H54 (cell line): ENCODE results near the gene MORN1.

ENCODE experiments used
- DNase-seq: peaks from one replicate; pipeline ENCODE4 v3.0.0; 2011; ENCODE audit warnings: low spot score, mixed read lengths; ENCODE audit not compliant: insufficient read length
- FAIRE-seq: peaks from 3 replicates; lab custom pipeline; 2011; peaks lifted over from hg19 to GRCh38; lab: Jason Lieb, UNC
- POLR2A ChIP-seq: IDR thresholded peaks from 2 replicates; pipeline ENCODE4 v1.6.1; 2011; ENCODE audit warnings: low read depth, mild to moderate bottlenecking, low read length

Gene MORN1

DNA sequence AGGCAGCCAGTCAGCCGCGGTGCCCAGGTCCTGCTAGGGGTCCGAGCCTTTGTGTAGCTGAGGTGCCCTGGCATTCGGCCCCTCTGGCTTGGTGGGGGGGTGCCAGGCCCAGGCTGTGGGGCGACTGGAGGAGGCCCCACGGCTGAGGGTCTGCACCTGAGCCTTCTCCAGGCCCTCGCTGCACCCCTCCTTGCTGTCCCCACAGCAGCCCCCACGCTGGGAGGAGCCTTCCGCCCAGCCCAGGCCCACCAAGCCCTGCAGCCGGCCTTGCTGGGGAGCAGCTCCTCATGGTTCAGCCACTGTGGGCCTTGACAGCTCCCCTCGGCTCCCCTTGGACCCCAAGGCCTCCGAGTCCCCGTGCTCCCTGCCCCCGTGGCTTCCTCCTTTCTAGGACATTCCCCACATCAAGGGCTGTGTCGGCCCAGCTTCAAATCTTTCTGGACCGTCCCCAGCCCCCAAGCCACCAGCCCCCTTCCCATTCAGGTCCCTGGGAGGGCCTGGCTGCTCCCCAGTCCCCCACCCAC, 67.8 kb downstream of the MORN1 start:
- FAIRE-seq, result no peak
- no peak for DNase-seq
- TF ChIP-seq POLR2A, result no peak

DNA sequence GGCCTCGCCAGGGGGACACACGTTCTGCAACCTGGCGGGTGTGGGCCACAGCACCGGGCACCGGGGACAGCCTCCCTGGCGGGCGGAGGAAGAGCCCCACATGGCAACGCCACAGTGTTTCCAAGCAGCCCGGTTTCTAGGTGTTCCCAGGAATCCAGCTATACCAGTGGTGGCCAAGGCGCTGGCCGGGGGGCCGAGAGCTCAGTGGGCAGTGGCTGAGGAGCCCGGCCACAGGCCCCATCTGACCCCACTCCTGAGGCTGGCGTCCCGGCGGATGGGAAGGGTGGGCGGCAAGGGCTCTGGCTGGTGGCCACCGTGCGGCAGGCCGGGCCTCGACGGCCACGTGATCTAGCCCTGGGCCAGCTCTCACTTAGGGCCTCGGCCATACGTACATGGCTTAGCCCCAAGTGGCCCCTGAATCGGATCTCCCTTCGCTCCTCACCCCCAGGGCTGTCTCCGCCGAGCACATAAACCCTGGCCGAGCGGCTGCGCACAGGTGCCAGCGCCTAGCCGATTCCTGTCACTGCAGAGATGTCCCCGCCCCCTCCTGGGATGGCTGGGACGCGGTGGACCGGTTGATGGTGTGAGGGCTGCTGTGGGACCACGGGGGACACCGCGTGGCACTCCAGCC, 68.7 kb downstream of the MORN1 start:
- TF ChIP-seq POLR2A, result no peak
- DNase-seq, result no peak
- FAIRE-seq, result no peak

DNA sequence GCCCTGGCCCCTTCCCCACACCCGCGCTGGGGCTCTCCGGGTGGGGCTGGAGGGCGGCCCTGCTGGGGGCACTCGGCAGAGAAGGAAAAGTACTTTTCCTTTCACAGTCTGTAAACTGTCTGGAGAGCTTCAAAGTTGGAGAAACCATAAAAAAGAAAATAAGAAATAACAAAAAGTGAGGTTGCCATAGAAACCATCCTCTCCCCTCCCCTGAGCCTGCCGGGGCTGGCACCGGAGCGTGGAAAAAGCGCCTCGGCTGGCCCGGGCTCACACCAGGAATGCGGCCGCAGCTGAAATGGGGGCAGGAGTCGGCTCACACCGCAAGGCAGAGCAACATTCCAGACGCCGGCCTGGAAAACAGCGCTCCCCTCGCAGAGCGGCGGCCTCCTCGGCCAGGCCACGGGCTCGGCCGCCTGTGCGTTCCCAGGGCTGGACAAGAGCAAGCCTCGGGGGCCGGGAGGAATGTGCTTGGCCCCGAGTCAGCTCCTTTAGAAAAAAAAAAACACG, 69.2 kb downstream of the MORN1 start:
- no peak for TF ChIP-seq POLR2A
- FAIRE-seq (no peak), DNase-seq (no peak)

DNA sequence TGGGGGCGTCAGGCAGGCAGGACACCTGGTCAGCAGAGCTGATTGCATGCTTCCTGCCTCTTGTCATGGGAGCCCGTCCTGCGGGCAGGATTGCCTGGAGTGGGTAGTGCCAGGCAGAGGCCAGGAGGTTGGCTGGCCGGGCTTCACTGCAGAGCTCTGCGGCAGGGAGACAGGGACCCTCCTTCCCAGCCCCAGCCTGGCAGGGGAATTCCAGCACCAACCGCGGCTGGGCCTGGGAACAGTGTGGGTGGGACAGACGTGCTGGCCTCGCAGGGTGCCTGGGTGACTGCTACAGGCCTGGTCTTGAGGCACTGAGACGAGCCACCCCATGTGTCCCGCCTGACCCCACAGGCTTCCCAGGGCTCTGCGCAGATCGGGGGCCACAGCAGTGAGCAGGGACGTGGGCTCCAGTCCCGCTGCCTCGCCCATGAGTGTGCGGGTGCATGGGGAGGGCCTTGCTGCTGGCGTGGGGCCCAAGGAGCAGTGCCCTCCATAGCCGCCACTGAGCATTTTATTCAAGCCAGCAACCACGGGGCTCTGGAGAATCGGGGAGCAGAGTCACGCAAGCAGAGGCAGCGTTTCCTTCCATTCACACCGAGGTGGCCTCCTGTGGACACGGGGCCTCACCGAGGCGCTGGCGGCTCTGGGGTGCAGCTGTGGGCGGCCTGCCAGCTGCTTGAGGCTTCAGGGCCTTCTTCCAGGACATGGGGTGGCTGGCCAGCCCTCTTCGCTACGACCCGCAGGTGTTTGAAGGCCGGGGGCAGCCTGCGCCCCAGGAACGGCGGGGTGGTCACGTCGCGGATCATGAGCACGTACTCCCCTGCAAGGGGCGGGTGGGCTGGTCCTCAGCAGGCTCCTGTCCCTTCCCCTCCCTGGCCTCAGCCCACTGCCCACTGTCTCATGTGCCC, 70.3 kb downstream of the MORN1 start:
- no peak for TF ChIP-seq POLR2A
- DNase-seq (no peak), FAIRE-seq (no peak)

DNA sequence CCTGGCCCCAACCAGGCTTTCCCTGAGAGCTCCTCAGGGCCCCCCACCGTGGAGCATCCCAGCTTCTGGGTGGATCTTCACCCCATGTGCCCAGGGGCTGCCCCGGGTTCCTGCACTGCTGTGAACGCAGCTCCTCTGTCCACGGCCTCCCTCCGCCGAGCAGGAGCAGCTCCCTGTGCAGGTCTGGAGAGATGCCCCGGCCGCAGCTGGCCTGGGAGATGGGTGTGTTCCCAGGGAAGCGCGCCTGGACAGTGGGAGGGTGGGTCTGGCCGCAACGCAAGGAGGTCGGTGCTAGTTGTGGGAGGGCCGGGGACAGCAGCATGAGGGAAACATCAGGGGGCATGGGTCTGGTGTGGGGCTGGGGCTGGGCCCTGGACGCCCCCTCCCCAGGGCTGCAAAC, 71.3 kb downstream of the MORN1 start:
- DNase-seq (no peak), FAIRE-seq (no peak)
- no peak for TF ChIP-seq POLR2A

DNA sequence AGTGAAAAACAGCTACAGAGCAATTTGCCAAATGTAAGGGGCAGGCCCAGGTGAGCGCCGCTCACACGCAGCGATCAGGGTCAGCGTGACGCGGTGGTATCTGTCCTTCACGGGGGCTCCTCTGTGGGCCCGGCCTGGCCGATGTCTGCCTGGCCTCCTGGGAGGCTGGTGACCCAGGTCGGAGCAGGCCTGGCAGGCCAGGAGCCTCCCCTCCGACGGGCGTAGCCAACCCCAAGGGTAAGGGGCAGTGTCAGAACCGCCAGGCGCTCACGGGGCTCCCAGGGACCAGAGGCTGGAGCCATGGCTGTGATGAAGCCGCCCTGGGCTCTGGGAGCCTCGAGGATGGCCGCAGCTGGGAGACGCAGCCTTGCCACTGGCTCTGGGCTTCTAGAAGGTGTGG, 72.1 kb downstream of the MORN1 start:
- TF ChIP-seq POLR2A, result no peak
- FAIRE-seq (no peak), DNase-seq (no peak)

DNA sequence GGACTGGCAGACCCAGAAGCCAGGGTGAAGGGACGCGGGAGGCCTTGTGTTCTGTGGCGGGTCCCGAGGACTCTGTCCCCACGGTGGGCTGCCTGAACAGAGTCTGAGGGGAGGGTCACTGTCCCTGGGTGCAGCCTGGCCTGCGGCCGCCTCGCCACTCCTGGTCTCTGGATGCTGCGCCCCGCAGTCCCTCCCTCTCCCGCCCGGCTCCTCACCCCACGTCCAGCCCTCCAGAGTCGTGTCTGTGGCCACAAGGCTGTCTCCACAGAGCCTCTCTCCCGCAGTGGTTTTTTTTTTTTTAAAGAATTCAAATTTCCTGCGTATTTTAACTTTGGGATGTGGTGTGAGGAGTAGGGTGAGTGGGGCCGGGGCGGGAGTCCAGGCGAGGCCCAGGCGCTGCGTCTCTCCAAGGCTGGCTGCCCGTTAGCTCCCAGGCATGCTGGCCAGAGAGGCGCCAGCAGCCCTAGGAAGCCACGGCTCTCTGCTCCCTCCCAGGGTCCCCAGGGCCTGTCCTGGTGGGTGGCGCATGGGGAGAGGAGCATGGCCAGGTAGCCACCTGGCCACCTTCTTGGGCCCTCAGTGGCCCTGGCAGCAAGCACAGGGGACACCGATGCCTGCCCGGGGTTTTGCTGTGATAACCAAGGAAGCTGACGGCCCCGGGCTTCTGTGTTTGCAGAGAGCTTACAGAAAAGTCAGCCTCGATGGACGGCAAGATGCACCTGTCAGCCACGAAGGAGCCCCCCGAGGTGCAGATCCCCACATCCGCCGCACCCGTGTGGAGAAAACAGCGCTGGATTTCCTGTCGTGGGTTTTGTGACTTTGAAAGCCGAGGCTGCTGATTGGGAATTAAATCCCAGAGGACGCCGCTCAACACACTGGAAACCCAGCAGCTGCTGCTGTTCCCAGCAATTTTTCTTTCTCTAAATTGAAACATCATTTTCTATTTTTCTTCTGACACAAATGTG, 72.8 kb downstream of the MORN1 start:
- no peak for DNase-seq
- no peak for TF ChIP-seq POLR2A
- FAIRE-seq, result no peak

DNA sequence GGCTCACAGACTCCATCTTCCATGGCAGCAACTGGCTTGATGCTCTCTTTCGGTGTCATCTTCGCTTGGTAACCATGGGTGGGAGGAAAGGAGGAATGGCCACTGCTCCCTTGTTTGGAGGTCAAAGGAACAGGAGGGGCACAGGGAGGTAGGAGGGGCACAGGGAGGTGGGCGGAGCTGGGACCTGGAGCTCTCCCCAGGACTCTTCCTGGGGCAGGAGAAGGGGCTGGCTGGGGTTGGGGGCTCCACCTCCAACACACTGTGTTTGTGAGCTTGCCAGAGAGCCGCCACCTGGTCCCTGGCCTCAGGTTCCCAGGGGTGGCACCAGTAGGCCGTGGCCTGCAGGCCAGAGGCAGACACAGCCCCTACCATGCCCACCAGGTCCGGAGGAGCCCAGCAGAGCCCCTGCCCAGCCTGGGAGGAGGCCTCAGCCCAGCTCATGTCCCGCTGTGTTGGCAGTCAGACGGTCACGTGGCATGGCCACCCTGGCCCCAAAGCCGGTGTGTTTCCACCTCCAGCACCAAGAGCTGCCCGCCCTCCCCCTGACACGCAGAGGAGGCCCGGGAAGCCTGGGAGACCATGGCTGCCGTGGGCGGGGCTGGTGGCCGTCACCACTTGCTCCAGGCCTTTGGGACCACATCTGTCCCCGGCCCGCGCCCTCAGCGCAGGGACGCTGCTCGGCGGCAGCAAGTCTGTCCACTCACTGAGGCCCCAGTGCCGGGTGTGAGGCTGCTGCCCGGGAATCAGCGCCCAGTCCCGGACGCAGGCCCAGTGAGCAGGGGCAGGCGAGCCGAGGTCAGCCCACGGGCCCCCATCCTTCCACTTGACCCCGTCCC, 73.9 kb downstream of the MORN1 start:
- FAIRE-seq (no peak), DNase-seq (no peak)
- TF ChIP-seq POLR2A, result no peak

DNA sequence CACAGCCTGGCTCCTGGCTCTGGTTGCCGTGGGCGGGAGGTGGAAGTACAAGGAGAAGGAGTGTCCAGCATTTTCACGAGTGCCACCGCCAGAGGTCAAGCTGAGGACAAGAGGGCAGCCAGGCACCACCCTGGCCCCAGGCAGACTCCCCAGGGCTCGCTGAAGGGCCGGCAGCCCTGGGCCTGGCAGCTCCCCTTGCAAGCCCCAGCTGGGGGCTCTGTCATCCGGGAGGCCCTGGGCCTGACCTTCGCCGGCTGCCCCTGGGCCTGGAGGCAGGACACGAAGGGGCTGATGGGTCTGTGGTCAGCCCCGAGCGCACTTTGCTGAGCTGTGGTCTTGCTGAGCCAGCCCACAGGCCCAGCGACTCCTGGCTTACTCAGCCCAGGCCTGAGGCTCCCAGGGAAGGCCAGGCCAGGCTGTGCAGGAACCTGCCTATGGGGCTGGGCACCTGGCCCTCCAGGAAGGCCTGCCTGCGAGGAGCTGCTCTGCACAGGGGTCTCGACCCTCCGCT, 74.8 kb downstream of the MORN1 start:
- FAIRE-seq, result no peak
- no peak for TF ChIP-seq POLR2A
- DNase-seq, result peak; percentile 64

DNA sequence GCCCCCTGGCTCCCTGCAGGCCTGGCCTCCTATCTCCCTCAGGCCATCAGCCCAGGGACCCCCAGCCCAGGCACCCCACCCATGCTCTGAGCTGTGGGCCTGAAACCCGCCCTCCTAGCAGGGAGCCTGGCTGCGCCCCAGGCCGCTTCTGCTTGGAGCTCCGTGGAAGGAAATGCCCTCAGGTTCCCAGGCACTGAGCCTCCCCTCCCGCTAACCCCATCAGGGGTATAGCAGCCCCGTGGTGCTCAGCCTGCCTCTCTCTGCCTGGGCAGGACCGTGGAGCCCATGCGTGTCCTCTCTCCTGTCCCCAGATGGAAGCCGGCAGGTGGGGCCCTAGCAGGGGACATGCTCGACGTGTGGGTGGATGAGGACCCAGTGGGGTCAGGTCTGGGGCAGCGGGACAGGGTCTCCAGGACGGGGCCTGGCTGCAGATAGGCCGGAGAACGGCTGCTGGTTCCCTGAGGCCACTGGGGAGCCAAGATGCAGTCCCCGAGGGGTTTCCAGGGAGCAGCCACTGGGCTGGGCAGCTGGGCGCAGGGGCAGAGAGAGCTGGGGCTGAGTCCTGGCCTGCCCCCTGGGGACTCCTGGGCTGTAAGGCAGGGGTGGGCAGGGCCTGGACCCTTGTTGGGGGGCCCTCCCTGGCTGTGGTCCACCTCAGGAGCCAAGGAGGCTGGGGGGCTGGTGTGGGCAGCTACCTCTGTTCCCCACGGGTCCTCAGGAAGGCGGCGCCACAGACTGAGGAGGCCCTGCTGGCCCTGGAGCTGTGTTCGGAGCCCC, 75.5 kb downstream of the MORN1 start:
- DNase-seq (no peak), FAIRE-seq (no peak)
- TF ChIP-seq POLR2A, result no peak

DNA sequence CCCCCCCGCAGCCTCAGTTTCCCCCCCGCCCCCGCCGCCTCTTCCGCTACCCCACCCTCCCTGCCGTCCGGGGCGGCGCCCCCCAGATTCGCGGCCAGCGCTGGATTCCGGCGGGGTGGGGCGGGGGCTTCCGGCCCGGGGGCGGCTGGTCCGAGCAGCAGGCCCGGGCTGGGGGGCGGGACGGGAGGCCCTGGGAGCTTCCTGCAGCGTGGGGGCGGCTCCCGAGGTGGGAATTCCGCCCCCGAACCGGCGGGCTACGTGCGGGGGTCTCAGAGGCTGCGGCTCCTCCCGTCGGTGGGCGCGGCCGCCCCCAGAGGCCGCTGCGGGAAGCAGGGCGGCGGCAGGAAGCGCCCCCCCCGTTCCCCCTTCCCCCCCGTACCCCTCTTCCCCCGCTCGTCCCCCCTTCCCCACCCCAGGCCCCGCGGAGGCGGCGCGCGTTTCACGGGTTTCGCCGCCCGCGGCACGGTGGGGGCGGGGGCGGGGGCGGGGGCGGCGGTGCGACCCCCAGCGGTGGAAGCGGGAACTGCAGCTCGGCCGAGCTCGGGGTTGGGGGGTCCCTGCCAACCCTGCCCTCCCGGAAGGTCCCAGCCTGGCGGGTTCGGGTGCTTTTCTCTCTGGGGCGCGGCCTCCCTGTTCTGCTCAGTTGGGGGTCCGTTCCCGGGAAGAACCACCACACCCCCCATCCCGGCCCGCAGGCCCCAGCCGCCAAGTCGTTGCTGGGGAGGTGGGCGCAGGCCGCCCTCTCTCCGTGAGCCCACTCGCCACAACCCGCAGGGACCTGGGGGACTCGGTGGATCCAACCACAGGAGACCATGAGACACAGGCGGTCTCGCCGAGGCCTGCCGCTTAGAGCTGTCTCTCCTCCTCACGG, 76.3 kb downstream of the MORN1 start:
- no peak for FAIRE-seq
- peak; percentile 67 for DNase-seq
- no peak for TF ChIP-seq POLR2A
